Liver (tissue), 9 donors: ENCODE data around the gene DMTF1. TPM values are rescaled to one million over a fixed set of nuclear protein-coding genes. Genes with fewer than 3 reads are reported as not detected.

Experiments used
- DNase-seq: peaks from one replicate; pipeline ENCODE4 v3.0.0-alpha.2; 2017; ENCODE audit warnings: low spot score
- H3K27ac ChIP-seq, 2 donors: one replicate each; pipeline ENCODE4 v1.7.0; 2013; ENCODE audit warnings: inconsistent platforms in 2 of 2, low read length in 2 of 2, control low read depth in 1 of 2, low read depth in 1 of 2, mild to moderate bottlenecking in 1 of 2
- H3K27me3 ChIP-seq, 4 donors: one replicate each; pipeline versions ENCODE4 v1.6.1 to v1.7.0; 2013; ENCODE audit warnings: low read length in 3 of 4, inconsistent platforms in 1 of 4, mild to moderate bottlenecking in 1 of 4, moderate library complexity in 1 of 4; ENCODE audit not compliant: control insufficient read depth in 4 of 4, insufficient read depth in 4 of 4
- H3K36me3 ChIP-seq, 4 donors: one replicate each; pipeline versions ENCODE4 v1.6.1 to v1.7.0; 2013; ENCODE audit warnings: low read length in 3 of 4, mild to moderate bottlenecking in 3 of 4, low read depth in 1 of 4, moderate library complexity in 1 of 4; ENCODE audit not compliant: control insufficient read depth in 4 of 4, insufficient read depth in 3 of 4
- H3K4me1 ChIP-seq, 4 donors: one replicate each; pipeline versions ENCODE4 v1.6.1 to v1.7.0; 2013; ENCODE audit warnings: low read length in 3 of 4, mild to moderate bottlenecking in 3 of 4, moderate library complexity in 1 of 4; ENCODE audit not compliant: control insufficient read depth in 4 of 4, insufficient read depth in 4 of 4
- H3K4me3 ChIP-seq, 3 donors: one replicate each; pipeline versions ENCODE4 v1.6.1 to v1.7.0; 2013; ENCODE audit warnings: low read length in 3 of 3, control low read depth in 1 of 3, low read depth in 1 of 3, mild to moderate bottlenecking in 1 of 3
- H3K9ac ChIP-seq, 2 donors: one replicate each; pipeline ENCODE4 v1.7.0; 2013; ENCODE audit warnings: low read length in 2 of 2, mild to moderate bottlenecking in 2 of 2, moderate library complexity in 2 of 2, control low read depth in 1 of 2, low read depth in 1 of 2
- H3K9me3 ChIP-seq, 4 donors: one replicate each; pipeline versions ENCODE4 v1.6.1 to v1.7.0; 2013; ENCODE audit warnings: low read length in 3 of 4; ENCODE audit not compliant: control insufficient read depth in 4 of 4
- EGR1 ChIP-seq, 2 donors: IDR thresholded peaks; 2 replicates each; pipeline ENCODE4 v1.6.1; 2016 to 2018; ENCODE audit warnings: antibody characterized with exemption in 2 of 2, low read depth in 2 of 2
- FOXA2 ChIP-seq: IDR thresholded peaks from 2 replicates; pipeline ENCODE4 v1.6.1; 2016; ENCODE audit warnings: antibody characterized with exemption
- HNF4A ChIP-seq, 2 donors: conservative IDR thresholded peaks; 2 replicates each; pipeline ENCODE4 v1.6.1; 2016; ENCODE audit warnings: antibody characterized with exemption in 2 of 2, mild to moderate bottlenecking in 2 of 2
- HNF4G ChIP-seq: IDR thresholded peaks from 2 replicates; pipeline ENCODE4 v1.6.1; 2016; ENCODE audit warnings: antibody characterized with exemption
- JUND ChIP-seq, 2 donors: IDR thresholded peaks; 2 replicates each; pipeline ENCODE4 v1.6.1; 2016; ENCODE audit warnings: antibody characterized with exemption in 2 of 2
- NR2F2 ChIP-seq: IDR thresholded peaks from 2 replicates; pipeline ENCODE4 v1.6.1; 2016; ENCODE audit warnings: antibody characterized with exemption
- RAD21 ChIP-seq, 2 donors: IDR thresholded peaks; 2 replicates each; pipeline ENCODE4 v1.6.1; 2016; ENCODE audit warnings: antibody characterized with exemption in 2 of 2, mild to moderate bottlenecking in 2 of 2
- SP1 ChIP-seq: IDR thresholded peaks from 2 replicates; pipeline ENCODE4 v1.6.1; 2018; ENCODE audit warnings: antibody characterized with exemption, mild to moderate bottlenecking
- TAF1 ChIP-seq: conservative IDR thresholded peaks from 2 replicates; pipeline ENCODE4 v1.6.1; 2016; ENCODE audit warnings: antibody characterized with exemption, mild to moderate bottlenecking
- YY1 ChIP-seq: IDR thresholded peaks from 2 replicates; pipeline ENCODE4 v1.6.1; 2016; ENCODE audit warnings: antibody characterized with exemption, mild to moderate bottlenecking
- WGBS: extraction: QIAGEN DNeasy Blood & Tissue Kit; methylation state at CpG from one replicate; pipeline ENCODE4 v1.1.7; 2013; 5-methylcytosine and 5-hydroxymethylcytosine counted together
- polyA plus RNA-seq, 2 donors: library from polyadenylated mRNA; stranded (reverse) in 1 of 2; unstranded in 1 of 2; fragments of 200-250 nt in 1 of 2; fragments of >200 nt in 1 of 2; fragmentation: Nextera tagmentation in 1 of 2; extraction: Ambion mirVana in 1 of 2; gene quantifications; one replicate each; pipeline versions ENCODE4 v1.2.1 to v1.2.3, GENCODE V29; 2013 to 2015
- total RNA-seq, 2 donors: library from RNA; depleted of rRNA; stranded (reverse); fragments of >200 nt; gene quantifications; one replicate each; pipeline ENCODE4 v1.2.3, GENCODE V29; 2014
- TF ChIP-seq, protein P1 (sequence below): IDR thresholded peaks from 2 replicates; pipeline ENCODE4 v1.6.1; 2016; ENCODE audit warnings: antibody characterized with exemption
- TF ChIP-seq, protein P2 (sequence below): fragments of 150-350 bp; IDR thresholded peaks from 2 replicates; pipeline ENCODE4 v1.5.1; 2017; ENCODE audit warnings: improper control_type of control experiment, low read depth, low read length; ENCODE audit not compliant: missing input control
- TF ChIP-seq, protein P3 (sequence below): IDR thresholded peaks from 2 replicates; pipeline ENCODE4 v1.6.1; 2016; ENCODE audit warnings: antibody characterized with exemption
- TF ChIP-seq, protein P4 (sequence below): IDR thresholded peaks from 2 replicates; pipeline ENCODE4 v1.6.1; 2016; ENCODE audit warnings: antibody characterized with exemption, mild to moderate bottlenecking
- TF ChIP-seq, protein P5 (sequence below): IDR thresholded peaks from 2 replicates; pipeline ENCODE4 v1.6.1; 2016; ENCODE audit warnings: antibody characterized with exemption
- donor health status: healthy.
- donor health status: healthy.
- donor health status: healthy.
- donor health status: healthy.
- donor health status: healthy.

Gene DMTF1
- total and polyA plus RNA-seq, 4 donors, result 6.5 to 54.6 (median 26.0) TPM

DNA sequence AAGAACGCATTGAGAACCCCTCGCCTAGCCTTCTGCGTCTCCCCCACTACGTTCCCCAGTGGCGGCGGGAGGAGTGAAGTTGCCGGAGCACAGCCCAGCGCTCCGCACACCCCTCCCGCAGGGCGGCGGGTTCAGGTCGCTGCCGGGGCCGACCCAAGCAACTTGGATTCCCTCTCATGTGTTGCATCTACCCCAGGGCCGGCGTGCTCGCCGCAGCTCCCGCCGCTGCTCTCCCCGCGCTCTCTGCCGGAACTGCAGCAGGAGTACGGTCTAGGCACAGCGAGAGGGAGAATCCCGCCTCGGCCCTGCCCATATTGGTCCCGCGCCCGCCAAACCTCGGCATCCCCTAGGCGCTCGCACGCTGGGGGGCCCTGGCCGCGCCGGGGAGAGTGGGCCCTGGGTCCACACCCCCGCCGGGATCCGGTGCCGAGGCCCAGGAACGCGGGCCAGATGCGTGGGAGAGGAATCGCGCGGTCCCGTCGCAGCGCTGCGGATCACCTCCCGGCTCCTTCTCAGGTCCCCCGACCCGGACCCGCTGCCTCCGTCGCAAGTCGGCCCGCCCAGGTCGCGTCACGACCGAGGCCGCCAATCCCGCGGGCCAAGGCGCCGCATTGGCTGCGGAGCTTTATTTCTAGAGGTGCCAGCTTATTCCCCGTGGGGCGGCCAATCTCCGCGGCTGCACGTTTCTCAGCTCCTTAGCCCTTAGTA is 67.9 kb downstream of the DMTF1 start:
- Histone ChIP-seq H3K4me1 (peaks cover 2 to 18% (median 10%) of the 10 kb centered on the region in 4 donors), H3K27ac (peak overlapping the region; percentile 82 to 88), H3K9ac (peak overlapping the region in 1 of 2 donors; percentile 77), H3K4me3 (peak overlapping the region; percentile 76 to 81 (median 79)), H3K36me3 (no peaks in the 10 kb centered on the region), H3K9me3 (no peaks in the 10 kb centered on the region), H3K27me3 (peaks cover 0 to 5% (median 1%) of the 10 kb centered on the region in 4 donors)
- WGBS, result under 1% methylated on average over 75 of the region's 75 CpGs
- DNase-seq, result peak; percentile 44
- TF ChIP-seq, protein P1, sequence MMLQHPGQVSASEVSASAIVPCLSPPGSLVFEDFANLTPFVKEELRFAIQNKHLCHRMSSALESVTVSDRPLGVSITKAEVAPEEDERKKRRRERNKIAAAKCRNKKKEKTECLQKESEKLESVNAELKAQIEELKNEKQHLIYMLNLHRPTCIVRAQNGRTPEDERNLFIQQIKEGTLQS, result no peak
- TF ChIP-seq, protein P2, sequence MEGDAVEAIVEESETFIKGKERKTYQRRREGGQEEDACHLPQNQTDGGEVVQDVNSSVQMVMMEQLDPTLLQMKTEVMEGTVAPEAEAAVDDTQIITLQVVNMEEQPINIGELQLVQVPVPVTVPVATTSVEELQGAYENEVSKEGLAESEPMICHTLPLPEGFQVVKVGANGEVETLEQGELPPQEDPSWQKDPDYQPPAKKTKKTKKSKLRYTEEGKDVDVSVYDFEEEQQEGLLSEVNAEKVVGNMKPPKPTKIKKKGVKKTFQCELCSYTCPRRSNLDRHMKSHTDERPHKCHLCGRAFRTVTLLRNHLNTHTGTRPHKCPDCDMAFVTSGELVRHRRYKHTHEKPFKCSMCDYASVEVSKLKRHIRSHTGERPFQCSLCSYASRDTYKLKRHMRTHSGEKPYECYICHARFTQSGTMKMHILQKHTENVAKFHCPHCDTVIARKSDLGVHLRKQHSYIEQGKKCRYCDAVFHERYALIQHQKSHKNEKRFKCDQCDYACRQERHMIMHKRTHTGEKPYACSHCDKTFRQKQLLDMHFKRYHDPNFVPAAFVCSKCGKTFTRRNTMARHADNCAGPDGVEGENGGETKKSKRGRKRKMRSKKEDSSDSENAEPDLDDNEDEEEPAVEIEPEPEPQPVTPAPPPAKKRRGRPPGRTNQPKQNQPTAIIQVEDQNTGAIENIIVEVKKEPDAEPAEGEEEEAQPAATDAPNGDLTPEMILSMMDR, result peak; percentile 3
- no peak for TF ChIP-seq RAD21 (IDR thresholded peaks at IDR 0.05)
- TF ChIP-seq NR2F2, result no peak

DNA sequence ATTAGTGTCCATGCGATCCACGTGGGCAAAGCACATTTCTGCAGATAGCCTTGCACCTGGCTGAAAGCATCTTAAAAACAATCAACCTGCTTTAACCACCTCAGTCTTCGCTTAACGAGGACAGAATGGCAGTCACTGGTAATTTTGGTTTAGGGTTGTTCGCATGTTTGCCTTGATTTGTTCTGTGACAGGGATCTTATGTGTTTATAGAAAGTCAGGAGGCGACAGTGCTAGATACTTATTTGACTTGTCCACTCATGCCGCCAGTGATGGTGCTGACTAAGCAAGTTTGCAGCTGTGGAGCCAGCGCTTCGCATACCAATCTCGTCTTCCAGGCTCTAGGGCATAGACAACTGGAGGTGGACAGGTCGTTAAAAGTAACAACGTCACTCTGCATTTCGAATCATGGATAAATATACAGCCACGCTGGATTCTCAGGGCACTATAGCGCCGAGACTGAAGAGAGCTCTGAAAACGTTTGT is 68.5 kb downstream of the DMTF1 start:
- Histone ChIP-seq H3K4me1 (peaks cover 2 to 18% (median 10%) of the 10 kb centered on the region in 4 donors), H3K27ac (no peak overlapping the region), H3K9ac (no peak overlapping the region), H3K36me3 (no peaks in the 10 kb centered on the region), H3K4me3 (peak overlapping the region; percentile 45 to 81 (median 79)), H3K27me3 (peaks cover 0 to 5% (median 1%) of the 10 kb centered on the region in 4 donors), H3K9me3 (no peaks in the 10 kb centered on the region)
- DNase-seq, result no peak
- WGBS, result 7% methylated on average over 17 of the region's 17 CpGs
- TF ChIP-seq, protein P3, sequence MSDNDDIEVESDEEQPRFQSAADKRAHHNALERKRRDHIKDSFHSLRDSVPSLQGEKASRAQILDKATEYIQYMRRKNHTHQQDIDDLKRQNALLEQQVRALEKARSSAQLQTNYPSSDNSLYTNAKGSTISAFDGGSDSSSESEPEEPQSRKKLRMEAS, result no peak
- TF ChIP-seq TAF1, result no peak
- TF ChIP-seq RAD21 (IDR thresholded peaks at IDR 0.05), result no peak
- no peak for TF ChIP-seq YY1
- no peak for TF ChIP-seq SP1
- TF ChIP-seq, protein P4, sequence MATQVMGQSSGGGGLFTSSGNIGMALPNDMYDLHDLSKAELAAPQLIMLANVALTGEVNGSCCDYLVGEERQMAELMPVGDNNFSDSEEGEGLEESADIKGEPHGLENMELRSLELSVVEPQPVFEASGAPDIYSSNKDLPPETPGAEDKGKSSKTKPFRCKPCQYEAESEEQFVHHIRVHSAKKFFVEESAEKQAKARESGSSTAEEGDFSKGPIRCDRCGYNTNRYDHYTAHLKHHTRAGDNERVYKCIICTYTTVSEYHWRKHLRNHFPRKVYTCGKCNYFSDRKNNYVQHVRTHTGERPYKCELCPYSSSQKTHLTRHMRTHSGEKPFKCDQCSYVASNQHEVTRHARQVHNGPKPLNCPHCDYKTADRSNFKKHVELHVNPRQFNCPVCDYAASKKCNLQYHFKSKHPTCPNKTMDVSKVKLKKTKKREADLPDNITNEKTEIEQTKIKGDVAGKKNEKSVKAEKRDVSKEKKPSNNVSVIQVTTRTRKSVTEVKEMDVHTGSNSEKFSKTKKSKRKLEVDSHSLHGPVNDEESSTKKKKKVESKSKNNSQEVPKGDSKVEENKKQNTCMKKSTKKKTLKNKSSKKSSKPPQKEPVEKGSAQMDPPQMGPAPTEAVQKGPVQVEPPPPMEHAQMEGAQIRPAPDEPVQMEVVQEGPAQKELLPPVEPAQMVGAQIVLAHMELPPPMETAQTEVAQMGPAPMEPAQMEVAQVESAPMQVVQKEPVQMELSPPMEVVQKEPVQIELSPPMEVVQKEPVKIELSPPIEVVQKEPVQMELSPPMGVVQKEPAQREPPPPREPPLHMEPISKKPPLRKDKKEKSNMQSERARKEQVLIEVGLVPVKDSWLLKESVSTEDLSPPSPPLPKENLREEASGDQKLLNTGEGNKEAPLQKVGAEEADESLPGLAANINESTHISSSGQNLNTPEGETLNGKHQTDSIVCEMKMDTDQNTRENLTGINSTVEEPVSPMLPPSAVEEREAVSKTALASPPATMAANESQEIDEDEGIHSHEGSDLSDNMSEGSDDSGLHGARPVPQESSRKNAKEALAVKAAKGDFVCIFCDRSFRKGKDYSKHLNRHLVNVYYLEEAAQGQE, result no peak
- no peak for TF ChIP-seq HNF4G
- TF ChIP-seq, protein P2, result no peak
- TF ChIP-seq EGR1 (IDR thresholded peaks at IDR 0.05; ENCODE audit: low read depth in 2 of 2), result no peak
- TF ChIP-seq JUND (IDR thresholded peaks at IDR 0.05), result no peak
- TF ChIP-seq FOXA2, result no peak
- TF ChIP-seq, protein P5, sequence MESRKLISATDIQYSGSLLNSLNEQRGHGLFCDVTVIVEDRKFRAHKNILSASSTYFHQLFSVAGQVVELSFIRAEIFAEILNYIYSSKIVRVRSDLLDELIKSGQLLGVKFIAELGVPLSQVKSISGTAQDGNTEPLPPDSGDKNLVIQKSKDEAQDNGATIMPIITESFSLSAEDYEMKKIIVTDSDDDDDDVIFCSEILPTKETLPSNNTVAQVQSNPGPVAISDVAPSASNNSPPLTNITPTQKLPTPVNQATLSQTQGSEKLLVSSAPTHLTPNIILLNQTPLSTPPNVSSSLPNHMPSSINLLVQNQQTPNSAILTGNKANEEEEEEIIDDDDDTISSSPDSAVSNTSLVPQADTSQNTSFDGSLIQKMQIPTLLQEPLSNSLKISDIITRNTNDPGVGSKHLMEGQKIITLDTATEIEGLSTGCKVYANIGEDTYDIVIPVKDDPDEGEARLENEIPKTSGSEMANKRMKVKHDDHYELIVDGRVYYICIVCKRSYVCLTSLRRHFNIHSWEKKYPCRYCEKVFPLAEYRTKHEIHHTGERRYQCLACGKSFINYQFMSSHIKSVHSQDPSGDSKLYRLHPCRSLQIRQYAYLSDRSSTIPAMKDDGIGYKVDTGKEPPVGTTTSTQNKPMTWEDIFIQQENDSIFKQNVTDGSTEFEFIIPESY, result no peak
- no peak for TF ChIP-seq HNF4A (conservative IDR thresholded peaks at IDR 0.05)
